Mucosa of stomach (tissue), 1 donor: ENCODE data around the gene XXYLT1.

Experiments
- H3K27me3 ChIP-seq: one replicate; pipeline ENCODE4 v1.7.0; 2013; ENCODE audit warnings: mild to moderate bottlenecking, low read length; ENCODE audit not compliant: control insufficient read depth, insufficient read depth
- H3K36me3 ChIP-seq: one replicate; pipeline ENCODE4 v1.7.0; 2013; ENCODE audit warnings: low read length; ENCODE audit not compliant: control insufficient read depth, insufficient read depth
- H3K4me1 ChIP-seq: one replicate; pipeline ENCODE4 v1.7.0; 2013; ENCODE audit warnings: mild to moderate bottlenecking, low read length; ENCODE audit not compliant: control insufficient read depth, insufficient read depth
- H3K4me3 ChIP-seq: one replicate; pipeline ENCODE4 v1.7.0; 2013; ENCODE audit warnings: low read length
- H3K9ac ChIP-seq: one replicate; pipeline ENCODE4 v1.7.0; 2013; ENCODE audit warnings: mild to moderate bottlenecking, low read length, moderate library complexity
- H3K9me3 ChIP-seq: one replicate; pipeline ENCODE4 v1.7.0; 2013; ENCODE audit warnings: mild to moderate bottlenecking, low read length, moderate library complexity; ENCODE audit not compliant: control insufficient read depth
- donor health status: Pancreatic carcinoma.

The XXYLT1 gene

GRCh38 chr3:195207056-195207455 is 63.9 kb downstream of the XXYLT1 start:
- no peak overlapping the region for H3K4me3 ChIP-seq
- no peak overlapping the region for H3K9ac ChIP-seq
- H3K9me3 ChIP-seq = no peaks in the 10 kb centered on the region
- no peaks in the 10 kb centered on the region for H3K27me3 ChIP-seq
- H3K4me1 ChIP-seq = no peaks in the 10 kb centered on the region
- H3K36me3 ChIP-seq = no peaks in the 10 kb centered on the region

- Histone ChIP-seq H3K4me3 (no peak overlapping the region), H3K4me1 (no peaks in the 10 kb centered on the region), H3K9ac (no peak overlapping the region), H3K27me3 (no peaks in the 10 kb centered on the region), H3K36me3 (no peaks in the 10 kb centered on the region), H3K9me3 (no peaks in the 10 kb centered on the region)
These were observed 66.4 kb downstream of the XXYLT1 start for GRCh38 chr3:195204360-195205163.

GRCh38 chr3:195203606-195204005 is 67.4 kb downstream of the XXYLT1 start:
- no peak overlapping the region for H3K9ac ChIP-seq
- H3K9me3 ChIP-seq = no peaks in the 10 kb centered on the region
- no peaks in the 10 kb centered on the region for H3K36me3 ChIP-seq
- H3K27me3 ChIP-seq = no peaks in the 10 kb centered on the region
- peaks cover 2% of the 10 kb centered on the region for H3K4me1 ChIP-seq
- no peak overlapping the region for H3K4me3 ChIP-seq

- Histone ChIP-seq H3K4me1 (peaks cover 3% of the 10 kb centered on the region), H3K36me3 (no peaks in the 10 kb centered on the region), H3K9ac (no peak overlapping the region), H3K9me3 (no peaks in the 10 kb centered on the region), H3K4me3 (no peak overlapping the region), H3K27me3 (no peaks in the 10 kb centered on the region)
These were observed 69.7 kb downstream of the XXYLT1 start for GRCh38 chr3:195201295-195201694.

- H3K9me3 ChIP-seq = no peaks in the 10 kb centered on the region
- H3K4me3 ChIP-seq = no peak overlapping the region
- H3K36me3 ChIP-seq = no peaks in the 10 kb centered on the region
- H3K9ac ChIP-seq = no peak overlapping the region
- no peaks in the 10 kb centered on the region for H3K27me3 ChIP-seq
- H3K4me1 ChIP-seq = peaks cover 3% of the 10 kb centered on the region
These were observed 70.7 kb downstream of the XXYLT1 start for GRCh38 chr3:195200010-195200822.

- H3K4me1 ChIP-seq = peaks cover 3% of the 10 kb centered on the region
- no peaks in the 10 kb centered on the region for H3K36me3 ChIP-seq
- no peaks in the 10 kb centered on the region for H3K27me3 ChIP-seq
- H3K9ac ChIP-seq = no peak overlapping the region
- no peaks in the 10 kb centered on the region for H3K9me3 ChIP-seq
- H3K4me3 ChIP-seq = no peak overlapping the region
These were observed 72.3 kb downstream of the XXYLT1 start for GRCh38 chr3:195198426-195199346.

- H3K9me3 ChIP-seq = no peaks in the 10 kb centered on the region
- H3K4me1 ChIP-seq = peaks cover 3% of the 10 kb centered on the region
- H3K9ac ChIP-seq = no peak overlapping the region
- H3K4me3 ChIP-seq = no peak overlapping the region
- H3K36me3 ChIP-seq = no peaks in the 10 kb centered on the region
- no peaks in the 10 kb centered on the region for H3K27me3 ChIP-seq
These were observed 73.1 kb downstream of the XXYLT1 start for GRCh38 chr3:195197765-195198425.

GRCh38 chr3:195196266-195196665 is 74.7 kb downstream of the XXYLT1 start:
- H3K4me3 ChIP-seq = no peak overlapping the region
- no peaks in the 10 kb centered on the region for H3K36me3 ChIP-seq
- no peak overlapping the region for H3K9ac ChIP-seq
- H3K9me3 ChIP-seq = no peaks in the 10 kb centered on the region
- peaks cover 3% of the 10 kb centered on the region for H3K4me1 ChIP-seq
- no peaks in the 10 kb centered on the region for H3K27me3 ChIP-seq

GRCh38 chr3:195195321-195196209 is 75.4 kb downstream of the XXYLT1 start:
- no peaks in the 10 kb centered on the region for H3K27me3 ChIP-seq
- H3K4me3 ChIP-seq = no peak overlapping the region
- H3K36me3 ChIP-seq = no peaks in the 10 kb centered on the region
- no peak overlapping the region for H3K9ac ChIP-seq
- H3K9me3 ChIP-seq = no peaks in the 10 kb centered on the region
- peaks cover 3% of the 10 kb centered on the region for H3K4me1 ChIP-seq

GRCh38 chr3:195194559-195195206 is 76.3 kb downstream of the XXYLT1 start:
- no peak overlapping the region for H3K9ac ChIP-seq
- H3K4me1 ChIP-seq = peaks cover 3% of the 10 kb centered on the region
- H3K27me3 ChIP-seq = no peaks in the 10 kb centered on the region
- no peaks in the 10 kb centered on the region for H3K36me3 ChIP-seq
- H3K9me3 ChIP-seq = no peaks in the 10 kb centered on the region
- no peak overlapping the region for H3K4me3 ChIP-seq
